A673 (cell line): ENCODE measurements around the gene JARID2. TPM values are rescaled to one million over a fixed set of nuclear protein-coding genes. Genes with fewer than 3 reads are reported as not detected.

Experiments
- BruUV-seq: library from RNA; stranded (reverse); fragments of 400-500 nt; replicated peaks from 2 replicates; lab custom pipeline; 2021; lab: Mats Ljungman, UMichigan
- CTCF ChIA-PET: fragments of 300-600 bp; sonication (Branson Sonifier 250); formaldehyde crosslinking; loops from one replicate; lab custom pipeline; 2022; ENCODE audit warnings: antibody characterized with exemption; lab: Charles Lee
- POLR2A ChIA-PET: fragments of 300-600 bp; sonication (Branson Sonifier 250); formaldehyde crosslinking; loops from one replicate; lab custom pipeline; 2022; ENCODE audit warnings: antibody characterized with exemption; ENCODE audit not compliant: low non-redundant PET; lab: Charles Lee
- DNase-seq: peaks from one replicate; pipeline ENCODE4 v3.0.0-alpha.2; 2015; ENCODE audit warnings: low spot score
- H3K27ac ChIP-seq: fragments of 200-600 bp; sonication (generic); 2 replicates; pipeline ENCODE4 v1.5.1; 2016; ENCODE audit warnings: mixed run types, low read depth, mild to moderate bottlenecking, mixed read lengths, antibody characterized with exemption, low read length; ENCODE audit not compliant: poor library complexity, severe bottlenecking
- H3K27me3 ChIP-seq: fragments of 200-600 bp; sonication (generic); replicated peaks from 2 replicates; pipeline ENCODE4 v1.6.1; 2017; ENCODE audit warnings: mixed run types, low read depth, mild to moderate bottlenecking, mixed read lengths, antibody characterized with exemption, low read length; ENCODE audit not compliant: insufficient read depth, poor library complexity
- H3K36me3 ChIP-seq: fragments of 200-600 bp; sonication (generic); 2 replicates; pipeline ENCODE4 v1.6.1; 2016; ENCODE audit warnings: mixed run types, mild to moderate bottlenecking, mixed read lengths, antibody characterized with exemption, low read length; ENCODE audit not compliant: insufficient read depth, poor library complexity, severe bottlenecking
- H3K4me1 ChIP-seq: fragments of 200-600 bp; sonication (generic); 2 replicates; pipeline ENCODE4 v1.6.1; 2017; ENCODE audit warnings: mixed run types, mild to moderate bottlenecking, mixed read lengths, antibody characterized with exemption, low read length; ENCODE audit not compliant: insufficient read depth, poor library complexity, severe bottlenecking
- H3K4me3 ChIP-seq: fragments of 200-600 bp; sonication (generic); 2 replicates; pipeline ENCODE4 v1.5.1; 2016; ENCODE audit warnings: low read depth, mixed run types, mild to moderate bottlenecking, mixed read lengths, low read length; ENCODE audit not compliant: poor library complexity, severe bottlenecking
- H3K9me3 ChIP-seq: fragments of 200-600 bp; sonication (generic); 2 replicates; pipeline ENCODE4 v1.6.1; 2016; ENCODE audit warnings: mixed run types, low read depth, mild to moderate bottlenecking, mixed read lengths, antibody characterized with exemption, low read length; ENCODE audit not compliant: poor library complexity, severe bottlenecking
- CTCF ChIP-seq: fragments of 300-800, 200-600 bp; sonication (generic); conservative IDR thresholded peaks from 2 replicates; pipeline ENCODE4 v1.5.1; 2017; ENCODE audit warnings: low read depth, mild to moderate bottlenecking, antibody characterized with exemption, low read length, moderate library complexity, mixed read lengths
- EZH2 ChIP-seq: fragments of 200-600 bp; sonication (generic); IDR thresholded peaks from 2 replicates; pipeline ENCODE4 v1.6.1; 2017; ENCODE audit warnings: borderline replicate concordance, low read depth, mild to moderate bottlenecking, mixed read lengths, antibody characterized with exemption, low read length; ENCODE audit not compliant: poor library complexity, severe bottlenecking
- intact Hi-C: fragments of 100-400 bp; cut with micrococcal nuclease; formaldehyde crosslinking; loops from one replicate; pipeline ENCODE4 v1.10.0; 2022; ENCODE audit not compliant: unreplicated experiment
- total RNA-seq: library from RNA; stranded (reverse); gene quantifications from 2 replicates; pipeline ENCODE4 v1.2.3, GENCODE V29; 2021

JARID2 gene
- total RNA-seq, 1 experiment from 2014 or later, result 29.4 TPM

DNA sequence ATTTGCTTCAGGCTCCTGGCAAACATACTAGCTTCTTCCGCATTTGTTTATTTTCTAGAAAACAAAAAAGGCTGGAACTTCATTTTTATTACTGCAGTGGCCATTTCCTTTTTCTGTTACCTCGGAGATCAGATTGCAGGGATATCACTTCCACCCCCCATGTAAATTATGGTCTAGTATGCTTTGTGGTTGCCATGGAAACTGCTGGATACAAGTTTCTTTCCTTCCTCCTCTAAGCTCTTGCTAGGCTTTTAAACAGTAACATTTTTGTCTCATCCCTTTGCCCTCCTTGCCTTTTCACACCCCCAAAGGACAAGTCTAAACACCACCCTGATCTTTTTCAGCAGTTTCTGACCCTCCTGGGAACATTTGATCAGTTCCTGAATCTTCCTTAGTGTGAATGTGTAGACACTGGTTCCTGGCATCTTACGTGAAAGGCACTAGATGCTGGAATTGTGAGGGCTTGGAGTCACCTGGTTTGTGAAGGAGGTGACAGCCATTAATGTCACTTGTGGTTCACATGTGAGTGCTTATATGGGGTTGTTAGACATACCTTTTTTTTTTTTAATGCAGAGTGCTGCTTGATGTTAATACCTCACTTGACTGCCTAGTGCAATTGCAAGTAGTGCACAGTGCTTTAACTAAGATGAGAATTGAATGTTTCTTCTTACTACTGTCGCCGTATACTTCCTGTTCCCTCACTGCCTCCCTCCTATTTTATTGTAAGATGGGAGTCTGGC is 181.6 kb downstream of the JARID2 start:
- DNase-seq, result no peak
- intact Hi-C loops, result no loop called here
- Histone ChIP-seq H3K27ac (no peak overlapping the region), H3K4me3 (no peak overlapping the region), H3K9me3 (no peaks in the 10 kb centered on the region), H3K4me1 (peaks cover 58% of the 10 kb centered on the region), H3K27me3 (no peaks in the 10 kb centered on the region), H3K36me3 (no peaks in the 10 kb centered on the region)
- no peak for TF ChIP-seq EZH2
- TF ChIP-seq CTCF, result no peak
- POLR2A ChIA-PET, result no interaction called here
- CTCF ChIA-PET, result no interaction called here
- BruUV-seq, result no TSS peak

- ChIA-PET POLR2A (interaction anchor here (0.6 kb wide), 1 partner anchor 41 kb away, joined by 14 read pairs; no protein-coding TSS in a partner anchor), CTCF (no interaction called here)
- Histone ChIP-seq H3K4me1 (peaks cover 75% of the 10 kb centered on the region), H3K27ac (no peak overlapping the region), H3K36me3 (no peaks in the 10 kb centered on the region), H3K27me3 (no peaks in the 10 kb centered on the region), H3K4me3 (no peak overlapping the region), H3K9me3 (no peaks in the 10 kb centered on the region)
- BruUV-seq, result no TSS peak
- intact Hi-C loops, result no loop called here
- peak; percentile 81 for DNase-seq
- TF ChIP-seq CTCF, result no peak
- no peak for TF ChIP-seq EZH2
These were observed 183.6 kb downstream of the JARID2 start for GRCh38 chr6:15429141-15430110.

DNA sequence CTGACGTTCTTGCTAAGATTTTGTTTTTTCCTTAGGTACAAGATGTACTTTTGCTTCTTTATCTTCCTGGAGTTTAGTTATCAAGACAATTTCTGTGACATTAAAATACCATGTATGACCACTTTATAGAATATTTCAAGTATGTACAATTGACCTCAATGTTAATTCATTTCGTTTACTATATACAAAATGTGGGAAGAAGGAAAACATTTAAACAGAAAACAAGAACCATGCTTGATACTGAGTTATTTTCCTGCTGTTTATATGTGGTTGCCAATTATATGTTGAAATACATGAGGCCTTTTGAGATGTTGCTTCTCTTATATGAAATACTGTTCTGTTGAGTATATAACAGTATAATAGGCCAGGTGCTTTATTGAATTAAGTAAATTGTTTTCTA is 184.3 kb downstream of the JARID2 start:
- Histone ChIP-seq H3K4me1 (peaks cover 81% of the 10 kb centered on the region), H3K27me3 (peaks cover 3% of the 10 kb centered on the region), H3K4me3 (no peak overlapping the region), H3K27ac (no peak overlapping the region), H3K36me3 (no peaks in the 10 kb centered on the region), H3K9me3 (peaks cover 5% of the 10 kb centered on the region)
- no peak for DNase-seq
- POLR2A ChIA-PET, result no interaction called here
- intact Hi-C loops, result no loop called here
- BruUV-seq, result no TSS peak
- CTCF ChIA-PET, result no interaction called here
- no peak for TF ChIP-seq EZH2
- TF ChIP-seq CTCF, result no peak
